GM19324 (cell line): ENCODE results near the gene PCSK5.
"Not testable (repeated sequence)": the region's sequence is repeated elsewhere in the genome, so short reads cannot be mapped to it uniquely, and the experiment has no call there.

Experiments
- ATAC-seq: cut with Tn5 transposase; IDR thresholded peaks from one replicate; pipeline ENCODE4 v1.9.1; 2021; ENCODE audit warnings: mild to moderate bottlenecking, moderate library complexity; ENCODE audit not compliant: unreplicated experiment, low FRiP score

Gene PCSK5

GRCh38 chr9:75890472-75891276 lies at the start of gene PCSK5:
TSS of gene PCSK5 (plus strand) at chr9:75890673. CDS start at chr9:75891182, 509 bp downstream.
- no peak for ATAC-seq

- ATAC-seq, result no peak
Observed at GRCh38 chr9:75844321-75844720, 46.2 kb upstream of the PCSK5 start.

- no peak for ATAC-seq
Observed at GRCh38 chr9:75845806-75846205, 44.7 kb upstream of the PCSK5 start.

GRCh38 chr9:75847085-75847484 lies 43.4 kb upstream of the PCSK5 start:
- ATAC-seq, result no peak

GRCh38 chr9:75850459-75851200 lies 39.8 kb upstream of the PCSK5 start:
- ATAC-seq, result no peak

- no peak for ATAC-seq
Observed at GRCh38 chr9:75851917-75852316, 38.6 kb upstream of the PCSK5 start.

- no peak for ATAC-seq
Observed at GRCh38 chr9:75852746-75853145, 37.7 kb upstream of the PCSK5 start.

- ATAC-seq, result no peak
Observed at GRCh38 chr9:75855509-75855908, 35.0 kb upstream of the PCSK5 start.

GRCh38 chr9:75858497-75859092 lies 31.9 kb upstream of the PCSK5 start:
- ATAC-seq, result no peak

- ATAC-seq, result no peak
Observed at GRCh38 chr9:75864266-75864665, 26.2 kb upstream of the PCSK5 start.

- ATAC-seq, result no peak
Observed at GRCh38 chr9:75866273-75866871, 24.1 kb upstream of the PCSK5 start.

- ATAC-seq, result not testable (repeated sequence)
Observed at GRCh38 chr9:75868526-75868925, 21.9 kb upstream of the PCSK5 start.

GRCh38 chr9:75869236-75869635 lies 21.2 kb upstream of the PCSK5 start:
- ATAC-seq, result no peak

GRCh38 chr9:75870450-75870849 lies 20.0 kb upstream of the PCSK5 start:
- no peak for ATAC-seq

GRCh38 chr9:75871624-75872023 lies 18.8 kb upstream of the PCSK5 start:
- ATAC-seq, result no peak

GRCh38 chr9:75873712-75874111 lies 16.8 kb upstream of the PCSK5 start:
- no peak for ATAC-seq

GRCh38 chr9:75876999-75877640 lies 13.4 kb upstream of the PCSK5 start:
- ATAC-seq, result no peak

GRCh38 chr9:75878488-75878860 lies 12.0 kb upstream of the PCSK5 start:
- no peak for ATAC-seq

- ATAC-seq, result no peak
Observed at GRCh38 chr9:75880618-75881017, 9.9 kb upstream of the PCSK5 start.

GRCh38 chr9:75881761-75882160 lies 8.7 kb upstream of the PCSK5 start:
- no peak for ATAC-seq

GRCh38 chr9:75885652-75886051 lies 4.8 kb upstream of the PCSK5 start:
- ATAC-seq, result no peak
